GM21367 (cell line): ENCODE data around the gene RRM2.

Source experiments
- ATAC-seq: cut with Tn5 transposase; IDR thresholded peaks from one replicate; pipeline ENCODE4 v1.9.1; 2021; ENCODE audit not compliant: unreplicated experiment

RRM2 gene

DNA sequence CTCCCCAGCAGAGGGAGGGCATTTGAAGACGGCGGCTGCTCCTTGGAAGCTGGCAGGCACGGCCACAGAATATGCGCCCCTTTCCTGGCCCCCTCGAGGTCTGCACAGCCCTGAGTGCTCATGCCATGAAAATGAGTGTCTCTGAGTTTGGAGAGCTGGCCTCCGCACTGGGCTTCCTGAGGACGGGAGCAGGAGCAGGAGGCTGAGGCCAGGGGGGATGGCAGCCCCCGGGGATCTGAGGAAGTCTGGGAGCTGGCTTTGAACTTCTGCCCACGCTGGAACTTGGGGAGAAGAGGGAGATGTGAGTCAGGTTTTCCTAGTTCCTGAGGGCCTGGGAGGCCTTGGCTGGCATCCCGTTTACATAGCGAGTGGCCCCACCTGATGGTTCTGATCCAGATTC lies 47.0 kb downstream of the RRM2 start:
- ATAC-seq: no peak

- ATAC-seq: no peak
These were observed 47.7 kb downstream of the RRM2 start for GRCh38 chr2:10170256-10170655.

GRCh38 chr2:10171006-10171800 lies 48.7 kb downstream of the RRM2 start:
- ATAC-seq: no peak

DNA sequence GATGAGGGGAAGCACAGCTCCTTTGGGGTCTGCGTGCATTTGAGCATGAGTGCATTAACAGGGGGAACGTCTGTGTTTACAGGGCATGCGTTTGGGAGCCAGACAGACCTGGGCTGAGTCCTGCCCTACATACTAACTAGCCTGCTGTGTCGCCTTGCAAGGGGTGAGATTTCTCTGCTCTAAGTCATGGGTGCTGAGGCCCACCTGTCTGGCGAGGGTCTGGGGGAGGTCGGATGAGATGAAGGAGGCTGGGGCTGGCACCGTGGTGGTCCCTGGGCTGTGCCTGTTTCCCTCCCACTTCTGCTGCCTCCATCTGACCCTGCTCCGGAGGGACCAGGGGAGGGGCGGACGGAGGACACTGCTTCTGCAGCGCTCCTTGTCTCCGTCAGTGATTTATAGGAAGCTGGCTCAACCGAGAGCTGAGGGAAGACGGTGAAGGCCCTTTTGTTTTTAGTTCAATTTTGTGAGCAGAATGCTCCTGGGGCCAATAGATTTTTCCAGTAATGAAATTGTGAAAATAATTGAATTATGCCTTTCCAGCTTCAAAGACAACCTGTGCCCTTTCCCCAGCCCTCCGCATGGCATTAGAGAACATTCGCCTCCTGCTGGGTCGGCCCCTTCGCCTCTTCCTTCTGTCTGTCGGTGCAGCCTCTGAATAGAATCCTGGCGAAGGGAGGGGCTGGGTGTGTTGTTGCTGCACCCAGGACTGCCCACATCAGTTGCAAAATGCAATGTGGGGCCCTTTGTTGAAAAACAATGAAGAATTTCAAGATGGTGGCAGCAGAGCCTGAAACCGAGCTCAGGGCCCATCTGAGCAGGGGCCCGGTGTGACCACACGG lies 49.7 kb downstream of the RRM2 start:
- ATAC-seq: no peak

DNA sequence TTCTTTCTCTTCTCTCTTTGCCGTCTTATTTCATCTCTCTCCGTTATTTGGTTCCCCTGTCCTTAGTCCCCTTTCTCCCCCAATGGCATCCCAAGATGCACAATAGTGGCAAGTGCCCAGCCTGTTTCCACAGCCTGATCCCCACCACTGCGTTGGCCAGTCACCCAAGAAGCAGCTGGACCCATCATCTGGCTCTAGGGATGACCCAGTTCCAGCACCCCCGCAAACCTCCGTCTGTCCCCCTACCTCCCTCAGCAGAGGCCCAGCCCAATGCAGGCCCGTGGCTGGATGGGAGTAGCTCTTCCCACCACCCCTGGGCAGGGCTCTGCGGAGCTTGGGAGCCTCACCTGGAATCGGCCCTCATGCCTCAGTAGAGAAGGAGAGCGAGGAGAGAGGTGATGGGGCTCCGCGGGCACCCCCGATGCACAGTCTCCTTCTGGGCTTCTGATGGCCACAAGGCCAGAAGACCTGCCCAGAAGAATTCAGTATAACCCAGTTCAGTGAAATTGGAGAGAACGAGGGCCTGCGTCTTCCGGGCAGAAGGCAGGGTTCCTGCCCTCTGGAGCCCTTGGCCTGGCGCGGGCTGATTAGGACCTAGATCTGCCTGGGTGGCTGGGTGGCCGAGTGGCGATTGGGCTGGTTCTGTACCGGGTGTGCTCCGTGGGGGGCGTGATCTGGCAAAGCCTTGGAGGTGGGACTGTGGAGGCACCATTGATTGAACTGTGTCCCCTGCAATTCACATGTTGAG lies 50.9 kb downstream of the RRM2 start:
- ATAC-seq: no peak

DNA sequence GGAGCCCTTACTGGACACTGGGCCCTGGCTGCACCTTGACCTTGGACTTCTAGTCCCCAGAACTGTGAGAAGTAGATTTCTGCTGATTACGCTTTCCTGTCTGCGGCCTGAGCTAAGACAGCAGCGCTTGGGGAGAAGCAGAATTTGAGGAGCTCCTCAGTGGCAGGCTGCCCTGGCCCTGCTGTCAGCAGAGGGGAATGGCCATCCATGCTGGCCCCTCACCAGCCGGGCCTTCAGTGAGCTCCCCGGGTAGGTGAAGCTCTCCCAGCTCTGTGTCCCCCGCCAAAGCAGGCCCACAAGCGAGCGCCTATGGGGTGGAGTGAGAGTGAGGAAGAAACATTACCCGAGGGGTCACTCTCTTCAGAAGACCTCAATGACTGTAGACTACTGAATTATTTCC lies 51.6 kb downstream of the RRM2 start:
- no peak for ATAC-seq

GRCh38 chr2:10175441-10175840 lies 52.9 kb downstream of the RRM2 start:
- no peak for ATAC-seq

DNA sequence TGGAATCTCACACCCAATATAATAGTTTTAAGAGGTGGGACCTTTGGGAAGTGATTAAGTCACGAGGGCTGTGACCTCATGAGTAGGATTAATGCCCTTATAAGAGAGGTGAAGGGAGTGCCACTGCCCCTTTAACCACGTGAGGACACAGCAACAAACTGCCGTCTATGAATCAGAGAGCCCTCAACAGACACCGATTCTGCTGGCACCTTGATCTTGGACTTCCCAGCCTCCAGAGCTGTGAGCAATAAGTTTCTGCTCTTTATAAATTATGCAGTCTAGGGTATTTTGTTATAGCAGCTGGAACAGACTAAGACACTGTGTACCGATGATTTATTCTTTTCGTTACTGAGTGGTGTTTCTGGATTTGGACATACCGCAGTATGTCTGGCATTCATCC lies 56.2 kb downstream of the RRM2 start:
- ATAC-seq: no peak

DNA sequence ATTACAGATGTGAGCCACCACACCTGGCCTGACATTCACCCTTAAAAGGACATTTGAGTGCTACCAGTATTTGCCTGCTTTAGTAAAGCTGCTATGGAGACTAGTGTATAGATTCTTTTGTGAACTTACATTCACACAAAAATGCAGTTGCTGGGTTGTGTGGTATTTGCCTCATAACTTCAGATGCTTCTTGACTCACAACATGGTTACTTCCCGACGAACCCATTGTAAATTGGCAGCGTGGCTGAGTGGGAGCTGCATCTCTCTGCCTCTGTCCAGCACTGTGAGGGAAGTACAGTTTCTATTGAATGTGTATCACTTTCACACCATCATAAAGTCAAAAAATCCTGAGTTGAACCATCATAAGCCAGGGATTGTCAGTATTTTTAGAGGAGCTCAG lies 56.9 kb downstream of the RRM2 start:
- no peak for ATAC-seq

GRCh38 chr2:10180229-10180628 lies 57.7 kb downstream of the RRM2 start:
- ATAC-seq: no peak
